GM12878 (cell line): Measurements from ENCODE around the gene GHRL. TPM values are rescaled to one million over a fixed set of nuclear protein-coding genes. Genes with fewer than 3 reads are reported as not detected.

Experiments
- ATAC-seq: fragments of 200-7000 bp; cut with Tn5 transposase; 3 replicates; pipeline ENCODE4 v1.9.1; 2020; ENCODE audit warnings: mild to moderate bottlenecking, moderate library complexity
- BruUV-seq: library from RNA; stranded (reverse); fragments of 400-500 nt; replicated peaks from 2 replicates; lab custom pipeline; 2021; lab: Mats Ljungman, UMichigan
- CTCF ChIA-PET: fragments of 300-600 bp; sonication (Branson Sonifier 250); formaldehyde crosslinking; extraction: SDS; loops from one replicate; lab custom pipeline; 2021; ENCODE audit warnings: inconsistent platforms; lab: Yijun Ruan, JAX
- POLR2A ChIA-PET: fragments of 350-600 bp; formaldehyde crosslinking; extraction: SDS; loops from one replicate; lab custom pipeline; 2021; ENCODE audit warnings: inconsistent platforms; lab: Charles Lee
- RAD21 ChIA-PET: fragments of 300-600 bp; sonication (Branson Sonifier 250); formaldehyde crosslinking; loops from one replicate; lab custom pipeline; 2023; ENCODE audit warnings: antibody characterized with exemption; ENCODE audit not compliant: unreplicated experiment; lab: Charles Lee
- SMC1A ChIA-PET: fragments of 300-600 bp; sonication (Branson Sonifier 250); formaldehyde crosslinking; loops from one replicate; lab custom pipeline; 2023; ENCODE audit not compliant: unreplicated experiment, uncharacterized antibody; lab: Charles Lee
- DNase-seq: peaks from one replicate; pipeline ENCODE4 v3.0.0-alpha.2; 2011; ENCODE audit warnings: low read depth, low spot score
- FAIRE-seq: peaks from 3 replicates; lab custom pipeline; 2011; peaks lifted over from hg19 to GRCh38; lab: Jason Lieb, UNC
- H2AFZ ChIP-seq: 2 replicates; pipeline ENCODE4 v1.6.0; 2011; ENCODE audit warnings: low read depth, low read length, control low read depth; ENCODE audit not compliant: control insufficient read depth
- H3K27ac ChIP-seq: 2 replicates; pipeline ENCODE4 v1.5.1; 2011; ENCODE audit warnings: control low read depth; ENCODE audit not compliant: control insufficient read depth, insufficient read depth
- H3K27me3 ChIP-seq, 2 experiments: replicated peaks in 1 of 2; 2 replicates each; pipeline versions ENCODE4 v1.6.0 to v1.6.1; 2011; ENCODE audit warnings: low read length in 1 of 2; ENCODE audit not compliant: control insufficient read depth in 2 of 2, insufficient read depth in 2 of 2
- H3K36me3 ChIP-seq, 2 experiments: 2 replicates each; pipeline ENCODE4 v1.5.1; 2011; ENCODE audit warnings: low read length in 1 of 2; ENCODE audit not compliant: control insufficient read depth in 2 of 2, insufficient read depth in 2 of 2
- H3K4me1 ChIP-seq: 2 replicates; pipeline ENCODE4 v1.6.1; 2011; ENCODE audit warnings: mild to moderate bottlenecking, low read length, moderate library complexity, mixed read lengths; ENCODE audit not compliant: control insufficient read depth, insufficient read depth
- H3K4me2 ChIP-seq: 2 replicates; pipeline ENCODE4 v1.6.0; 2011; ENCODE audit warnings: control low read depth; ENCODE audit not compliant: control insufficient read depth, insufficient read depth
- H3K4me3 ChIP-seq: fragments of 200-600 bp; sonication (generic); 2 replicates; pipeline ENCODE4 v1.5.1; 2016
- H3K79me2 ChIP-seq: 2 replicates; pipeline ENCODE4 v1.6.0; 2011; ENCODE audit warnings: low read length; ENCODE audit not compliant: control insufficient read depth, insufficient read depth
- H3K9ac ChIP-seq: 2 replicates; pipeline ENCODE4 v1.8.0; 2011; ENCODE audit warnings: low read length, control low read depth, mixed read lengths; ENCODE audit not compliant: control insufficient read depth, insufficient read depth
- H3K9me3 ChIP-seq: replicated peaks from 3 replicates; pipeline ENCODE4 v1.5.1; 2011; ENCODE audit warnings: mild to moderate bottlenecking, low read length; ENCODE audit not compliant: control insufficient read depth, insufficient read depth
- H4K20me1 ChIP-seq: 2 replicates; pipeline ENCODE4 v1.6.0; 2011; ENCODE audit not compliant: control insufficient read depth, insufficient read depth
- CREM ChIP-seq: IDR thresholded peaks from 2 replicates; pipeline ENCODE4 v1.6.1; 2014; ENCODE audit warnings: antibody characterized with exemption, low read depth
- EGR1 ChIP-seq, 2 experiments: IDR thresholded peaks; 1 replicate in 1 of 2; 2 replicates in 1 of 2; pipeline ENCODE4 v1.6.1; 2011 to 2012; ENCODE audit warnings: low read depth in 2 of 2, low read length in 2 of 2, borderline replicate concordance in 1 of 2, mild to moderate bottlenecking in 1 of 2, moderate library complexity in 1 of 2
- FOXM1 ChIP-seq: IDR thresholded peaks from 2 replicates; pipeline ENCODE4 v1.6.1; 2012; ENCODE audit warnings: low read depth, mild to moderate bottlenecking, inconsistent platforms, low read length, moderate library complexity
- GATAD2B ChIP-seq: fragments of 450-650 bp; conservative IDR thresholded peaks from 2 replicates; pipeline ENCODE4 v1.6.1; 2017; ENCODE audit warnings: low read depth, mild to moderate bottlenecking, moderate library complexity
- HDAC2 ChIP-seq: fragments of 200-600 bp; sonication (generic); IDR thresholded peaks from 2 replicates; pipeline ENCODE4 v1.6.1; 2017
- IRF4 ChIP-seq: IDR thresholded peaks from 2 replicates; pipeline ENCODE4 v1.6.1; 2011; ENCODE audit warnings: low read depth, low read length
- MEF2A ChIP-seq: IDR thresholded peaks from 2 replicates; pipeline ENCODE4 v1.6.1; 2011; ENCODE audit warnings: low read depth, mild to moderate bottlenecking, low read length, moderate library complexity; ENCODE audit not compliant: insufficient read depth
- MTA3 ChIP-seq: IDR thresholded peaks from 2 replicates; pipeline ENCODE4 v1.6.1; 2012; ENCODE audit warnings: low read length, inconsistent platforms, borderline replicate concordance
- POLR2AphosphoS2 ChIP-seq: IDR thresholded peaks from 2 replicates; pipeline ENCODE4 v1.6.1; 2011; ENCODE audit warnings: low read depth, mild to moderate bottlenecking, low read length, improper control_type of control experiment, moderate library complexity
- SMC3 ChIP-seq: IDR thresholded peaks from 2 replicates; pipeline ENCODE4 v1.6.1; 2011; ENCODE audit warnings: low read length, improper control_type of control experiment, borderline replicate concordance
- USF1 ChIP-seq: IDR thresholded peaks from 2 replicates; pipeline ENCODE4 v1.6.1; 2011; ENCODE audit warnings: borderline replicate concordance, low read depth, mild to moderate bottlenecking, moderate library complexity, mixed read lengths, low read length; ENCODE audit not compliant: insufficient read depth; ENCODE audit errors: extremely low read length
- ZNF592 ChIP-seq: fragments of 450-650 bp; IDR thresholded peaks from 2 replicates; pipeline ENCODE4 v1.6.1; 2017; ENCODE audit warnings: mild to moderate bottlenecking, moderate library complexity
- WGBS: methylation state at CpG from one replicate; pipeline ENCODE4 v1.1.6; 2016; ENCODE audit warnings: low lambda C conversion rate; ENCODE audit not compliant: insufficient replicate concordance, insufficient coverage; ENCODE audit errors: missing lambda C conversion rate; 5-methylcytosine and 5-hydroxymethylcytosine counted together
- in situ Hi-C: fragments of 300-500 bp; cut with MboI; formaldehyde crosslinking; loops from 9 replicates; pipeline ENCODE4 v1.14.3; 2018; ENCODE audit warnings: mixed read lengths
- intact Hi-C: fragments of 100-400 bp; cut with micrococcal nuclease; formaldehyde crosslinking; loops from one replicate; pipeline ENCODE4 v1.14.2; 2022; ENCODE audit not compliant: unreplicated experiment
- polyA plus RNA-seq, 11 experiments: library from polyadenylated mRNA; depleted of rRNA in 4 of 11; unstranded in 6 of 11; stranded (reverse) in 5 of 11; fragments of >200 nt; fragmentation: Nextera tagmentation in 4 of 11; fragmentation: Illumina TruSeq in 1 of 11; extraction: Ambion mirVana in 4 of 11; extraction: Trizol in 1 of 11; gene quantifications; 1 replicate in 1 of 11; 2 replicates in 10 of 11; pipeline versions ENCODE4 v1.2.1 to v1.2.3, GENCODE V29; 2011 to 2016; ENCODE audit warnings: inconsistent platforms in 2 of 11, missing spikeins in 2 of 11, low read depth in 1 of 11
- total RNA-seq, 4 experiments: library from RNA; depleted of rRNA in 3 of 4; stranded (reverse); fragments of >200 nt in 3 of 4; fragmentation: Illumina TruSeq in 1 of 4; extraction: Trizol in 1 of 4; gene quantifications; 2 replicates each; pipeline versions ENCODE4 v1.2.1 to v1.2.3, GENCODE V29; 2013 to 2021
- TF ChIP-seq, protein P1 (sequence below): fragments of 450-650 bp; IDR thresholded peaks from 2 replicates; pipeline ENCODE4 v1.6.1; 2017; ENCODE audit warnings: mild to moderate bottlenecking
- TF ChIP-seq, protein P2 (sequence below): IDR thresholded peaks from 2 replicates; pipeline ENCODE4 v1.6.1; 2011; ENCODE audit warnings: low read depth, mild to moderate bottlenecking, low read length, moderate library complexity, borderline replicate concordance; ENCODE audit errors: extremely low read depth

Gene GHRL
- total and polyA plus RNA-seq, 10 of the 15 experiments (the other 5 are each of a cell fraction or from before 2014, with no cell fraction given) = 0.35 to 2.2 (median 0.88) TPM

DNA sequence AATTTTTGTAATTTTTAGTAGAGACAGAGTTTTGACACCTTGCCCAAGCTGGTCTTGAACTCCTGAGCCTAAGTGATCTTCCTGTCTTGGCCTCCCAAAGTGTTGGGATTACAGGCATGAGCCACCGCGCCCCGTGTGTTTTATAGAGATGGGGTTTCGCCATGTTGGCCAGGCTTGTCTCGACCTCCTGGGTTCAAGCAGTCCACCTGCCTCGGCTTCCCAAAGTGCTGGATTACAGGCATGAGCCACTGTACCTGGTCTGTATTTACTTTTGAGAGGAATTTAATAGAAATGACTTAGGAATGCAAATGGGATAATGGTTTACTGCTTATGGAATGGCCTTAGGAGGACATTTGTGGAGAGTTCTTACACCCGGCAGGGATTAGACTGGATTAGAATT, 33.7 kb downstream of the GHRL start (continued):
- TF ChIP-seq USF1 (no peak), MEF2A (no peak), MTA3 (no peak), ZNF592 (no peak)

DNA sequence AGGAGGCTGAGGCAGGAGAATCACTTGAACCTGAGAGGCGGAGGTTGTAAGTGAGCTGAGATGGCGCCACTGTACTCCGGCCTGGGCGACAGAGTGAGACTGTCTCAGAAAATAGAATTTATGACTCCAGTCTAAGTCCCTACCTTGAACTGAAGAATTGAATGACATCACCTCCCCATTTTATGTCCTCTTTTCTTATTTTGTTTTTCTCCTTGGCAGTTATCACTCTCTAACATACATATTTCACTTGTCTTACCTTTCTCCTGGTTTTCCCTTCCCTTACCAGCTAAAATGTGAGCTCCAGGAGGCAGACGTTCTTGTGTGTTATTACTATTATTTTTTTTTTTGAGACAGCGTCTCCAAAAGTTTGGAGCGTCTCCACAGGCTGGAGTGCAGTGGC, 36.9 kb downstream of the GHRL start:
- H3K27me3 ChIP-seq = no peaks in the 10 kb centered on the region
- peaks cover 7 to 28% of the 10 kb centered on the region in 2 experiments; a peak in 3 of 4 replicates for H3K36me3 ChIP-seq
- no peaks in the 10 kb centered on the region for H3K4me1 ChIP-seq
- H3K27ac ChIP-seq = no peak overlapping the region
- ATAC-seq (no peak), FAIRE-seq (no peak), DNase-seq (no peak)
- no peak overlapping the region for H3K9ac ChIP-seq
- CTCF ChIA-PET = interaction anchor here (1.1 kb wide), 1 partner anchor 323 kb away, joined by 3 read pairs; no protein-coding TSS in a partner anchor
- no TSS peak for BruUV-seq
- RAD21 ChIA-PET = no interaction called here
- H3K4me2 ChIP-seq = no peak overlapping the region
- H3K9me3 ChIP-seq = no peaks in the 10 kb centered on the region
- TF ChIP-seq, protein P1, sequence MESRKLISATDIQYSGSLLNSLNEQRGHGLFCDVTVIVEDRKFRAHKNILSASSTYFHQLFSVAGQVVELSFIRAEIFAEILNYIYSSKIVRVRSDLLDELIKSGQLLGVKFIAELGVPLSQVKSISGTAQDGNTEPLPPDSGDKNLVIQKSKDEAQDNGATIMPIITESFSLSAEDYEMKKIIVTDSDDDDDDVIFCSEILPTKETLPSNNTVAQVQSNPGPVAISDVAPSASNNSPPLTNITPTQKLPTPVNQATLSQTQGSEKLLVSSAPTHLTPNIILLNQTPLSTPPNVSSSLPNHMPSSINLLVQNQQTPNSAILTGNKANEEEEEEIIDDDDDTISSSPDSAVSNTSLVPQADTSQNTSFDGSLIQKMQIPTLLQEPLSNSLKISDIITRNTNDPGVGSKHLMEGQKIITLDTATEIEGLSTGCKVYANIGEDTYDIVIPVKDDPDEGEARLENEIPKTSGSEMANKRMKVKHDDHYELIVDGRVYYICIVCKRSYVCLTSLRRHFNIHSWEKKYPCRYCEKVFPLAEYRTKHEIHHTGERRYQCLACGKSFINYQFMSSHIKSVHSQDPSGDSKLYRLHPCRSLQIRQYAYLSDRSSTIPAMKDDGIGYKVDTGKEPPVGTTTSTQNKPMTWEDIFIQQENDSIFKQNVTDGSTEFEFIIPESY = no peak
- TF ChIP-seq CREM (no peak), FOXM1 (no peak), HDAC2 (no peak), SMC3 (no peak), IRF4 (no peak), GATAD2B (no peak), POLR2AphosphoS2 (no peak), EGR1 (IDR thresholded peaks at IDR 0.05; ENCODE audit: borderline replicate concordance in 1 of 2, low read depth in 2 of 2, low read length in 2 of 2) (no peak)
- TF ChIP-seq, protein P2, sequence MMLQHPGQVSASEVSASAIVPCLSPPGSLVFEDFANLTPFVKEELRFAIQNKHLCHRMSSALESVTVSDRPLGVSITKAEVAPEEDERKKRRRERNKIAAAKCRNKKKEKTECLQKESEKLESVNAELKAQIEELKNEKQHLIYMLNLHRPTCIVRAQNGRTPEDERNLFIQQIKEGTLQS = no peak
- no peaks in the 10 kb centered on the region; the same call in 1 of the 2 replicates for H4K20me1 ChIP-seq
- SMC1A ChIA-PET = interaction anchor here (0.6 kb wide), 2 partner anchors 280 to 1867 kb away, joined by 3 read pairs; no protein-coding TSS in a partner anchor
- WGBS = over 99% methylated on average over 7 of the region's 7 CpGs
- no peak overlapping the region for H3K4me3 ChIP-seq
- peaks cover 45% of the 10 kb centered on the region for H3K79me2 ChIP-seq
- intact Hi-C loops (no loop called here), in situ Hi-C loops (no loop called here)
- H2AFZ ChIP-seq = no peak overlapping the region
- POLR2A ChIA-PET = no interaction called here
